ENCODE measurements around the gene KCNC1. TPM values are rescaled to one million over a fixed set of nuclear protein-coding genes. Genes with fewer than 3 reads are reported as not detected.
A peak's percentile ranks its signal among the peaks of the same experiment; 100 is the strongest.

Gene KCNC1
- total and polyA plus RNA-seq, 9 of the 15 experiments (the other 6 are each of a cell fraction or from before 2014, with no cell fraction given): 0.05 to 0.08 TPM; not detected in 7

DNA sequence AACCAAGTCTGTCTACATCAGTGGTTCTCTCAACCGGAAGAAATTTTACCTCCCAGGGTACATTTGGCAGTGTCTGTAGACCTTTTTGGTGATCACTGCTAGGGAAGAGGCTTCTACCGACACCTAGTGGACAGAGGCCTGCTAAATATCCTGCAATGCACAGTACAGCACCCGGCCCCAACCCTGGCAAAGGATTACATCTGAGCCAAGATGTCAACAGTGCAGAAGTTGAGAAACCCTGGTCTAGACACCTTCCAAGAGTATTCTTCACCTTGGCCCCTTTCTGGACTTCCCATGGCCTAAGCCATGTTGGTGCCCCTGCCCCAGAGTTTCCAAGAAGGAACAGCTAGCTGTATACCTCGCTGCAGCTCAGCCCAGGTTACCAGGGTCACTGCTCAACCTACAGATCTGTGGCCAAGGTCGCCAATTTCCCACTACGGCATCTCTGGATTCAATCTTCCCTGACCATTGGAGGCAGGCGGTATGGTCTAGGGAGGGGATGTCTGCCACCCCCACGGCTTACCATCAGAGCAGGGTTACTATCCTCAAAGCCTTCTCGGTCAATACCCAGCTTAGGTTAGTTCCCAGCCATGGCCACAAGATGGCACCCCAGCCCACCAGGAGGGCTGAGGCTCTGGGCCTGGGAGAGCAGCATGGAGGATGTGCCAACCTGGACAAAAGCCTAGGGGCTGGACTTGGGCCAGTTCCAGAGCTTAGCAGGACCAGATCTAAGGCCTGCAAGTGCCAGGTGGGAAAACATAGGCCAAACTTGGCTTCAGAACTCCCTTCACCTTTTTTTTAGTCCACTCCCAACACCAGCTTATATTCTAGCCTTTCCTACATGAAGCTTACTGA, 3.7 kb upstream of the KCNC1 start (continued):
- TF ChIP-seq, protein P1, sequence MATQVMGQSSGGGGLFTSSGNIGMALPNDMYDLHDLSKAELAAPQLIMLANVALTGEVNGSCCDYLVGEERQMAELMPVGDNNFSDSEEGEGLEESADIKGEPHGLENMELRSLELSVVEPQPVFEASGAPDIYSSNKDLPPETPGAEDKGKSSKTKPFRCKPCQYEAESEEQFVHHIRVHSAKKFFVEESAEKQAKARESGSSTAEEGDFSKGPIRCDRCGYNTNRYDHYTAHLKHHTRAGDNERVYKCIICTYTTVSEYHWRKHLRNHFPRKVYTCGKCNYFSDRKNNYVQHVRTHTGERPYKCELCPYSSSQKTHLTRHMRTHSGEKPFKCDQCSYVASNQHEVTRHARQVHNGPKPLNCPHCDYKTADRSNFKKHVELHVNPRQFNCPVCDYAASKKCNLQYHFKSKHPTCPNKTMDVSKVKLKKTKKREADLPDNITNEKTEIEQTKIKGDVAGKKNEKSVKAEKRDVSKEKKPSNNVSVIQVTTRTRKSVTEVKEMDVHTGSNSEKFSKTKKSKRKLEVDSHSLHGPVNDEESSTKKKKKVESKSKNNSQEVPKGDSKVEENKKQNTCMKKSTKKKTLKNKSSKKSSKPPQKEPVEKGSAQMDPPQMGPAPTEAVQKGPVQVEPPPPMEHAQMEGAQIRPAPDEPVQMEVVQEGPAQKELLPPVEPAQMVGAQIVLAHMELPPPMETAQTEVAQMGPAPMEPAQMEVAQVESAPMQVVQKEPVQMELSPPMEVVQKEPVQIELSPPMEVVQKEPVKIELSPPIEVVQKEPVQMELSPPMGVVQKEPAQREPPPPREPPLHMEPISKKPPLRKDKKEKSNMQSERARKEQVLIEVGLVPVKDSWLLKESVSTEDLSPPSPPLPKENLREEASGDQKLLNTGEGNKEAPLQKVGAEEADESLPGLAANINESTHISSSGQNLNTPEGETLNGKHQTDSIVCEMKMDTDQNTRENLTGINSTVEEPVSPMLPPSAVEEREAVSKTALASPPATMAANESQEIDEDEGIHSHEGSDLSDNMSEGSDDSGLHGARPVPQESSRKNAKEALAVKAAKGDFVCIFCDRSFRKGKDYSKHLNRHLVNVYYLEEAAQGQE (IDR thresholded peaks at IDR 0.05; ENCODE audit: borderline replicate concordance): peak; percentile 63
- TF ChIP-seq, protein P1 (CRISPR knock-in tag; IDR thresholded peaks at IDR 0.05; ENCODE audit: low read depth): no peak
- TF ChIP-seq, protein P2, sequence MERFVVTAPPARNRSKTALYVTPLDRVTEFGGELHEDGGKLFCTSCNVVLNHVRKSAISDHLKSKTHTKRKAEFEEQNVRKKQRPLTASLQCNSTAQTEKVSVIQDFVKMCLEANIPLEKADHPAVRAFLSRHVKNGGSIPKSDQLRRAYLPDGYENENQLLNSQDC (CRISPR knock-in tag; IDR thresholded peaks at IDR 0.05): no peak
- TF ChIP-seq, protein P3, sequence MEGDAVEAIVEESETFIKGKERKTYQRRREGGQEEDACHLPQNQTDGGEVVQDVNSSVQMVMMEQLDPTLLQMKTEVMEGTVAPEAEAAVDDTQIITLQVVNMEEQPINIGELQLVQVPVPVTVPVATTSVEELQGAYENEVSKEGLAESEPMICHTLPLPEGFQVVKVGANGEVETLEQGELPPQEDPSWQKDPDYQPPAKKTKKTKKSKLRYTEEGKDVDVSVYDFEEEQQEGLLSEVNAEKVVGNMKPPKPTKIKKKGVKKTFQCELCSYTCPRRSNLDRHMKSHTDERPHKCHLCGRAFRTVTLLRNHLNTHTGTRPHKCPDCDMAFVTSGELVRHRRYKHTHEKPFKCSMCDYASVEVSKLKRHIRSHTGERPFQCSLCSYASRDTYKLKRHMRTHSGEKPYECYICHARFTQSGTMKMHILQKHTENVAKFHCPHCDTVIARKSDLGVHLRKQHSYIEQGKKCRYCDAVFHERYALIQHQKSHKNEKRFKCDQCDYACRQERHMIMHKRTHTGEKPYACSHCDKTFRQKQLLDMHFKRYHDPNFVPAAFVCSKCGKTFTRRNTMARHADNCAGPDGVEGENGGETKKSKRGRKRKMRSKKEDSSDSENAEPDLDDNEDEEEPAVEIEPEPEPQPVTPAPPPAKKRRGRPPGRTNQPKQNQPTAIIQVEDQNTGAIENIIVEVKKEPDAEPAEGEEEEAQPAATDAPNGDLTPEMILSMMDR (IDR thresholded peaks at IDR 0.05 in 2 of 3, conservative IDR thresholded peaks at IDR 0.05 in 1 of 3; ENCODE audit: insufficient read depth in 2 of 3, low read depth in 1 of 3, low read length in 3 of 3): peak; percentile 81 to 90 (median 86)
- no peak for TF ChIP-seq ZKSCAN8 (CRISPR knock-in tag; IDR thresholded peaks at IDR 0.05)
- TF ChIP-seq NFIC (IDR thresholded peaks at IDR 0.05): peak; percentile 53; the same call in 1 of the 2 replicates
- TF ChIP-seq TSC22D4 (tag; IDR thresholded peaks at IDR 0.05): no peak
- no peak for TF ChIP-seq RBM15 (IDR thresholded peaks at IDR 0.05; ENCODE audit: insufficient read depth, low read length)
- TF ChIP-seq TFAM (CRISPR knock-in tag; conservative IDR thresholded peaks at IDR 0.05): no peak
- TF ChIP-seq ZNF57 (CRISPR knock-in tag; IDR thresholded peaks at IDR 0.05): no peak
- no peak for TF ChIP-seq ZBTB34 (CRISPR knock-in tag; IDR thresholded peaks at IDR 0.05)
- TF ChIP-seq DIDO1 (tag; IDR thresholded peaks at IDR 0.05; ENCODE audit: low read depth): no peak
- no peak for TF ChIP-seq POU5F1 (IDR thresholded peaks at IDR 0.05; ENCODE audit: borderline replicate concordance, low read depth, low read length, partially characterized antibody)
- TF ChIP-seq SMC3 (conservative IDR thresholded peaks at IDR 0.05; ENCODE audit: insufficient read depth, low read depth, low read length): peak; percentile 89

Measured in K562 (cell line).